GM23248 (cell line): Measurements from ENCODE around the gene TAOK3. TPM values are rescaled to one million over a fixed set of nuclear protein-coding genes. Genes with fewer than 3 reads are reported as not detected.

Source experiments
- DNase-seq: peaks from one replicate; pipeline ENCODE4 v3.0.0-alpha.2; 2015
- H2AFZ ChIP-seq: fragments of 200-600 bp; sonication (generic); 2 replicates; pipeline ENCODE4 v1.6.1; 2016; ENCODE audit warnings: antibody characterized with exemption
- H3F3A ChIP-seq: fragments of 200-600 bp; sonication (generic); 2 replicates; pipeline ENCODE4 v1.6.1; 2016; ENCODE audit warnings: mild to moderate bottlenecking, antibody characterized with exemption, mixed run types; ENCODE audit not compliant: insufficient read depth
- H3K27ac ChIP-seq: fragments of 200-600 bp; sonication (generic); 2 replicates; pipeline ENCODE4 v1.5.1; 2016; ENCODE audit warnings: mild to moderate bottlenecking
- H3K27me3 ChIP-seq: fragments of 200-600 bp; sonication (generic); replicated peaks from 2 replicates; pipeline ENCODE4 v1.6.1; 2016; ENCODE audit warnings: mild to moderate bottlenecking; ENCODE audit not compliant: insufficient read depth
- H3K36me3 ChIP-seq: fragments of 200-600 bp; sonication (generic); 2 replicates; pipeline ENCODE4 v1.6.1; 2016; ENCODE audit warnings: low read depth, mild to moderate bottlenecking
- H3K4me1 ChIP-seq: fragments of 200-600 bp; sonication (generic); 2 replicates; pipeline ENCODE4 v1.6.1; 2016; ENCODE audit warnings: mild to moderate bottlenecking; ENCODE audit not compliant: insufficient read depth
- H3K4me2 ChIP-seq: fragments of 200-600 bp; sonication (generic); one replicate; pipeline ENCODE4 v1.6.1; 2016; ENCODE audit warnings: mild to moderate bottlenecking; ENCODE audit not compliant: unreplicated experiment
- H3K4me3 ChIP-seq: fragments of 200-600 bp; sonication (generic); 2 replicates; pipeline ENCODE4 v1.5.1; 2016; ENCODE audit warnings: mild to moderate bottlenecking
- H3K79me2 ChIP-seq: fragments of 200-600 bp; sonication (generic); 2 replicates; pipeline ENCODE4 v1.6.1; 2016; ENCODE audit warnings: mild to moderate bottlenecking; ENCODE audit not compliant: insufficient read depth
- H3K9ac ChIP-seq: fragments of 200-600 bp; sonication (generic); 2 replicates; pipeline ENCODE4 v1.6.1; 2016; ENCODE audit warnings: mild to moderate bottlenecking
- H3K9me2 ChIP-seq: fragments of 200-600 bp; sonication (generic); 2 replicates; pipeline ENCODE4 v1.6.1; 2016; ENCODE audit warnings: mixed run types, mild to moderate bottlenecking, moderate library complexity; ENCODE audit not compliant: insufficient read depth
- H3K9me3 ChIP-seq: fragments of 200-600 bp; sonication (generic); one replicate; pipeline ENCODE4 v1.6.1; 2017; ENCODE audit warnings: low read depth
- H4K20me1 ChIP-seq: fragments of 200-600 bp; sonication (generic); 2 replicates; pipeline ENCODE4 v1.6.0; 2016; ENCODE audit not compliant: insufficient read depth
- EZH2 ChIP-seq: fragments of 200-600 bp; sonication (generic); IDR thresholded peaks from 2 replicates; pipeline ENCODE4 v1.6.1; 2018; ENCODE audit warnings: antibody characterized with exemption, mild to moderate bottlenecking; ENCODE audit not compliant: insufficient read depth, poor library complexity, severe bottlenecking
- EZH2phosphoT487 ChIP-seq: fragments of 200-600 bp; sonication (generic); IDR thresholded peaks from 2 replicates; pipeline ENCODE4 v1.6.1; 2018; ENCODE audit warnings: antibody characterized with exemption, moderate library complexity, mild to moderate bottlenecking, low read depth; ENCODE audit not compliant: insufficient read depth
- WGBS, 2 experiments: methylation state at CpG; one replicate each; pipeline ENCODE4 v1.1.6; 2015 to 2017; ENCODE audit warnings: low lambda C conversion rate in 2 of 2, low coverage in 1 of 2; ENCODE audit errors: missing lambda C conversion rate in 2 of 2; 5-methylcytosine and 5-hydroxymethylcytosine counted together
- in situ Hi-C: fragments of 300-500 bp; cut with MboI; formaldehyde crosslinking; loops from 2 replicates; pipeline ENCODE4 v1.15.0; 2020
- polyA plus RNA-seq: library from polyadenylated mRNA; unstranded; fragments of >200 nt; fragmentation: Nextera tagmentation; extraction: Ambion mirVana; gene quantifications from 2 replicates; pipeline ENCODE4 v1.2.1, GENCODE V29; 2016
- total RNA-seq: library from RNA; depleted of rRNA; stranded (reverse); fragments of >200 nt; shearing (Covaris generic); gene quantifications from 2 replicates; pipeline ENCODE4 v1.2.3, GENCODE V29; 2014

TAOK3 gene
- total and polyA plus RNA-seq, 2 experiments from 2014 or later: 17.8 to 49.8 TPM

DNA sequence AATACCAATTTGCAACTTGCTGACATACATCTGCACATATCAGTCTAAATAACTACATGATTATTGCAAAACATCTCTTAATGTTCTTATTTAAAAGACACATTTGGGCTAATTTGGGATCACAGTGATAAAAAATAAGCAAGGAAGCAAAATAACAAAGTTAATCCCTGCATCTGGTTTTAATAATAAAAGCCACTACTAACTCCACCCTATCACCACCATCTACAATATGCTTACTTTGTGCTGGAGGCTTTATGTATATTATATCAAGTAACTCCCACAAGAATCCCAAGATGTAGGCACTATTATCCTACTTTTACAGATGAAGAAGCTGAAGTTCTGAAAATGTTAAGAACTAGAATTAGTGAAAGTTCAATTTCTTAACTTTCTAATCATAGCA lies 45.7 kb downstream of the TAOK3 start:
- Histone ChIP-seq H3K9me2 (no peaks in the 10 kb centered on the region), H3K4me3 (no peak overlapping the region), H3F3A (0 out of 2 replicates have a peak, but pooled peaks cover 11% of the 10 kb centered on the region), H3K27me3 (no peaks in the 10 kb centered on the region), H3K79me2 (peaks cover 89% of the 10 kb centered on the region), H4K20me1 (no peaks in the 10 kb centered on the region), H3K9me3 (no peaks in the 10 kb centered on the region), H2AFZ (no peak overlapping the region), H3K27ac (no peak overlapping the region), H3K9ac (no peak overlapping the region), H3K4me2 (peak overlapping the region; percentile 20), H3K36me3 (peaks cover 7% of the 10 kb centered on the region; the same call in 1 of the 2 replicates), H3K4me1 (peaks cover 15% of the 10 kb centered on the region)
- in situ Hi-C loops: no loop called here
- peak; percentile 39 for DNase-seq
- TF ChIP-seq EZH2phosphoT487 (no peak), EZH2 (no peak)

DNA sequence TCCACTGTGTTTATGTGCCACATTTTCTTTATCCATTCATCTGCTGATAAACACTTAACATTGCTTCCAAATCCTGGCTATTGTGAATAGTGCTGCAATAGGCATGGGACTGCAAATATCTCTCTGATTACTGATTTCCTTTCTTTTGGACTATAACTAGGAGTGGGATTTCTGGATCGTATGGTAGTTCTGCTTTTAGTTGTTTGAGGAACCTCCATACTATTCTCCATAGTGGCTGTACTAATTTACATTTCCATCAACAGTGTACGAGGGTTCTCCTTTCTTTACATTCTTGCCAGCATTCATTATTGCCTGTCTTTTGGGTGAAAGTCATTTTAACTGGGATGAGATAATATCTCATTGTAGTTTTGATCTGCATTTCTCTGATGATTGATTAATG lies 47.6 kb downstream of the TAOK3 start:
- Histone ChIP-seq H3K9ac (no peak overlapping the region), H2AFZ (no peak overlapping the region), H3F3A (0 out of 2 replicates have a peak, but pooled peaks cover 11% of the 10 kb centered on the region), H3K27me3 (no peaks in the 10 kb centered on the region), H3K9me2 (no peaks in the 10 kb centered on the region), H3K4me1 (peaks cover 15% of the 10 kb centered on the region), H3K4me2 (no peak overlapping the region), H3K4me3 (no peak overlapping the region), H3K27ac (no peak overlapping the region), H3K79me2 (peaks cover 91% of the 10 kb centered on the region), H4K20me1 (no peaks in the 10 kb centered on the region), H3K9me3 (no peaks in the 10 kb centered on the region), H3K36me3 (peaks cover 7% of the 10 kb centered on the region; the same call in 1 of the 2 replicates)
- WGBS, 2 experiments: 96 to 100% methylated on average over 2 of the region's 2 CpGs
- no peak for DNase-seq
- in situ Hi-C loops: no loop called here
- no peak for TF ChIP-seq EZH2

DNA sequence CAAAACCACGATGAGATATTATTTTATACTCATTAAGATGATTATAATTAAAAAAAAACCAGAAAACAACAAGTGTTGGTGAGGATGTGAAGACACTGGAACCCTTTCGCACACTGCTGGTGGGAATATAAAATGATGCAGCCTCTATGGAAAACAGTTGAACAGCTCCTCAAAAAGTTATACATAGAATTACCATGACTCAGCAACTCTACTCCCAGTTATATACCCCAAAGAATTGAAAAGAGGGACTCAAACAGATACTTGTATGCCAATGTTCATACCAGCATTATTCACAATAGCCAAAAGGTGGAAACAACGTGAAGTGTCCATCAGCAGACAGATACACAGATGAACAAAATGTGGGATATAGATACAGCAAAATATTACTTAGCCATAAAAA lies 53.1 kb downstream of the TAOK3 start:
- 95 to 97% methylated on average over 3 of the region's 3 CpGs for WGBS, 2 experiments

DNA sequence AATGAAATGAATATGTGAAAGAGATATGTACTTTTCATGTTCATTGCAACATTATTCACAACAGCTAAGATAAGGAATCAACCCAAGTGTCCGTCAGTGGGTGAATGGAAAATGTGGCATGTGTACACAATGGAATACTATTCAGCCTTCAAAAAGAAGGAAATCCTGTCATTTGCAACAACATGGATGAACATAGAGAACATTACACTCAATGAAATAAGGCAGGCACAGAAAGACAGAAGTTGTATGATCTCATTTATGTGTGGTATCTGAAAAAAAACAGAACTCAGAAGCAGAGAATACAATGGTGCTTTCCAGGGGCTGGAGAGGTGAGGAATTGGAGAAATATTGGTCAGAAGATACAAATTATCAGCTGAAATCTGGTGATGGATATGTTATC lies 54.0 kb downstream of the TAOK3 start:
- Histone ChIP-seq H3K4me1 (peaks cover 7% of the 10 kb centered on the region; the same call in 1 of the 2 replicates), H3K79me2 (peaks cover 94% of the 10 kb centered on the region), H2AFZ (no peak overlapping the region), H4K20me1 (no peaks in the 10 kb centered on the region), H3K27ac (no peak overlapping the region), H3K4me3 (no peak overlapping the region), H3F3A (no peaks in the 10 kb centered on the region), H3K36me3 (no peaks in the 10 kb centered on the region; the same call in 1 of the 2 replicates), H3K9ac (no peak overlapping the region), H3K9me2 (no peaks in the 10 kb centered on the region), H3K27me3 (no peaks in the 10 kb centered on the region), H3K4me2 (no peak overlapping the region), H3K9me3 (no peaks in the 10 kb centered on the region)
- TF ChIP-seq EZH2: no peak
- TF ChIP-seq EZH2phosphoT487: no peak
- in situ Hi-C loops: no loop called here
- no peak for DNase-seq
- 100% methylated on average over 1 of the region's 1 CpG for WGBS, 2 experiments

More for the DNA sequence above, 53.1 kb downstream of the TAOK3 start:
- Histone ChIP-seq H2AFZ (no peak overlapping the region), H3K79me2 (peaks cover 93% of the 10 kb centered on the region), H3K27me3 (no peaks in the 10 kb centered on the region), H3K9ac (no peak overlapping the region), H4K20me1 (no peaks in the 10 kb centered on the region), H3K36me3 (no peaks in the 10 kb centered on the region; the same call in 1 of the 2 replicates), H3K9me3 (no peaks in the 10 kb centered on the region), H3K9me2 (no peaks in the 10 kb centered on the region), H3K4me2 (no peak overlapping the region), H3K4me1 (peaks cover 7% of the 10 kb centered on the region; the same call in 1 of the 2 replicates), H3F3A (no peaks in the 10 kb centered on the region), H3K27ac (no peak overlapping the region), H3K4me3 (no peak overlapping the region)
- in situ Hi-C loops: no loop called here
- no peak for TF ChIP-seq EZH2phosphoT487
- DNase-seq: no peak

DNA sequence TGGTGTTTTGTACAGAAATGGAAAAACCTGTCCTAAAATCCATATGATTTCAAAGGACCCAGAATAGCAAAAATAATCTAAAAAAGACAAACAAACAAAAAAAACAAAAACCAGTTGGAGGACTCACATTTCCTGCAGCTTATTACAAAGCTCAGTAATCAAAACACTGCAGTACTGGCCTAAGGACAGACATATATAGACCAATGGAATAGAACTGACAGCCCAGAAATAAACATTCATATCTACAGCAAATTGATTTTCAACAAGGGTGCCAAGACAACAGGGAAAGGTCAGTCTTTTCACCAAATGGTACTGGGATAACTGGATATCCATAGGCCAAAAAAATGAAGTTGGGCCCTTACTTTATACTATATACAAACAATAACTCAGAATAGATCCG lies 55.0 kb downstream of the TAOK3 start:
- Histone ChIP-seq H4K20me1 (no peaks in the 10 kb centered on the region), H3K4me3 (no peak overlapping the region), H3K9me2 (no peaks in the 10 kb centered on the region), H3K9ac (no peak overlapping the region), H3K27me3 (no peaks in the 10 kb centered on the region), H3K4me2 (no peak overlapping the region), H3K4me1 (peaks cover 10% of the 10 kb centered on the region), H2AFZ (no peak overlapping the region), H3F3A (no peaks in the 10 kb centered on the region; the same call in 1 of the 2 replicates), H3K27ac (no peak overlapping the region), H3K36me3 (no peaks in the 10 kb centered on the region; the same call in 1 of the 2 replicates), H3K79me2 (peaks cover 91% of the 10 kb centered on the region), H3K9me3 (no peaks in the 10 kb centered on the region)
- in situ Hi-C loops: no loop called here
- TF ChIP-seq EZH2phosphoT487 (no peak), EZH2 (no peak)
- no peak for DNase-seq
- WGBS, 2 experiments: 95 to 100% methylated on average over 1 of the region's 1 CpG
